ENCODE data around the gene ZDHHC6.
"Not testable (repeated sequence)": the region's sequence is repeated elsewhere in the genome, so short reads cannot be mapped to it uniquely, and the experiment has no call there.

ZDHHC6 gene

GRCh38 chr10:112446855-112447619 is at the start of gene ZDHHC6, which contains the start of gene VTI1A:
ZDHHC6 (minus strand) TSS chr10:112446914; CDS start chr10:112445436, 1,478 bp downstream.
VTI1A (plus strand) TSS chr10:112447215; CDS start chr10:112447374, 159 bp downstream.
- peak within 1 kb of the TSS; percentile 100 for H3K4me3 ChIP-seq (ENCODE audit: low read depth, low read length)

GRCh38 chr10:112492736-112493135 is 46.0 kb upstream of the ZDHHC6 start:
- no peak overlapping the region for H3K4me3 ChIP-seq (ENCODE audit: low read depth, low read length)

GRCh38 chr10:112491144-112491543 is 44.4 kb upstream of the ZDHHC6 start:
- no peak overlapping the region for H3K4me3 ChIP-seq (ENCODE audit: low read depth, low read length)

GRCh38 chr10:112490545-112490944 is 43.8 kb upstream of the ZDHHC6 start:
- no peak overlapping the region for H3K4me3 ChIP-seq (ENCODE audit: low read depth, low read length)

GRCh38 chr10:112487964-112488363 is 41.2 kb upstream of the ZDHHC6 start:
- no peak overlapping the region for H3K4me3 ChIP-seq (ENCODE audit: low read depth, low read length)

- no peak overlapping the region for H3K4me3 ChIP-seq (ENCODE audit: low read depth, low read length)
Measured at GRCh38 chr10:112484399-112484798, 37.7 kb upstream of the ZDHHC6 start.

GRCh38 chr10:112481602-112482001 is 34.9 kb upstream of the ZDHHC6 start:
- no peak overlapping the region for H3K4me3 ChIP-seq (ENCODE audit: low read depth, low read length)

- no peak overlapping the region for H3K4me3 ChIP-seq (ENCODE audit: low read depth, low read length)
Measured at GRCh38 chr10:112475575-112476218, 29.0 kb upstream of the ZDHHC6 start.

GRCh38 chr10:112471878-112472487 is 25.3 kb upstream of the ZDHHC6 start:
- no peak overlapping the region for H3K4me3 ChIP-seq (ENCODE audit: low read depth, low read length)

- no peak overlapping the region for H3K4me3 ChIP-seq (ENCODE audit: low read depth, low read length)
Measured at GRCh38 chr10:112467541-112468075, 20.9 kb upstream of the ZDHHC6 start.

- no peak overlapping the region for H3K4me3 ChIP-seq (ENCODE audit: low read depth, low read length)
Measured at GRCh38 chr10:112466802-112467201, 20.1 kb upstream of the ZDHHC6 start.

GRCh38 chr10:112465299-112465883 is 18.7 kb upstream of the ZDHHC6 start:
- no peak overlapping the region for H3K4me3 ChIP-seq (ENCODE audit: low read depth, low read length)

GRCh38 chr10:112464074-112464473 is 17.4 kb upstream of the ZDHHC6 start:
- H3K4me3 ChIP-seq (ENCODE audit: low read depth, low read length), result not testable (repeated sequence)

GRCh38 chr10:112461029-112461887 is 14.5 kb upstream of the ZDHHC6 start:
- no peak overlapping the region for H3K4me3 ChIP-seq (ENCODE audit: low read depth, low read length)

GRCh38 chr10:112460366-112460765 is 13.7 kb upstream of the ZDHHC6 start:
- no peak overlapping the region for H3K4me3 ChIP-seq (ENCODE audit: low read depth, low read length)

- no peak overlapping the region for H3K4me3 ChIP-seq (ENCODE audit: low read depth, low read length)
Measured at GRCh38 chr10:112456533-112456932, 9.8 kb upstream of the ZDHHC6 start.

GRCh38 chr10:112454910-112455779 is 8.4 kb upstream of the ZDHHC6 start:
- no peak overlapping the region for H3K4me3 ChIP-seq (ENCODE audit: low read depth, low read length)

- H3K4me3 ChIP-seq (ENCODE audit: low read depth, low read length), result no peak overlapping the region
Measured at GRCh38 chr10:112448888-112449287, 2.2 kb upstream of the ZDHHC6 start.

- peak overlapping the region; percentile 100 for H3K4me3 ChIP-seq (ENCODE audit: low read depth, low read length)
Measured at GRCh38 chr10:112447620-112447928, 860 bp upstream of the ZDHHC6 start.

All from iPS-11a (cell line).